ENCODE data around the gene FRMD4A. TPM values are rescaled to one million over a fixed set of nuclear protein-coding genes. Genes with fewer than 3 reads are reported as not detected.
A peak's percentile ranks its signal among the peaks of the same experiment; 100 is the strongest.

FRMD4A gene
- total RNA-seq, 1 donor from 2014 or later = 20.2 TPM

DNA sequence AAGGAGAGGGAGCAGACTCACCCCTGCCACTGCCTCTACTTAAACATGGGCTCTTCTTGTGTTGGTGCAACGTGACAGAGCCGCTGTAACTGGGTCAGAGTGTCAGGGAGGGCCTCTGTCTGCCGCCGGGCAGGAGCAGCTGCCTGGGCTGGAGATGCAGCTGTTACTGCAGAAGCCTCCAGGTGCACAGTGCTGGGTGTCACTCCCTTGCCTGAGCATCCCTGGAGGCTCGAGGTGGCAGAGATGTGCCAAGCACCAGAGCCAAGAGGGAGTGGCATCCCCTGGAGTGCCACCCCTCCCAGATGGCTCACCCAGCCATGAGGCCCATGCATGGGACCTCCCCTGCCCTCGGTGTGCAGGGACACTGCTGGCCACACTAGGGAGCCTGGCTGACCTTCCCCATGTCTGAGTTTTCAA, 598.3 kb downstream of the FRMD4A start:
- Histone ChIP-seq H3K27me3 (no peaks in the 10 kb centered on the region), H3F3A (ENCODE audit: low read depth) (peaks cover 9% of the 10 kb centered on the region), H3K4me3 (no peak overlapping the region), H3K36me3 (no peaks in the 10 kb centered on the region), H3K27ac (no peak overlapping the region), H3K4me2 (no peak overlapping the region), H3K79me2 (ENCODE audit: low read depth) (no peaks in the 10 kb centered on the region), H3K9ac (no peak overlapping the region), H4K20me1 (ENCODE audit: low read depth) (no peaks in the 10 kb centered on the region), H3K4me1 (peaks cover 28% of the 10 kb centered on the region), H3K9me3 (ENCODE audit: low read depth) (no peaks in the 10 kb centered on the region), H2AFZ (replicated peaks) (no peak overlapping the region)
- Mint-ChIP-seq H3K4me1 (peaks cover 35% of the 10 kb centered on the region), H3K4me3 (no peak overlapping the region), H3K36me3 (peaks cover 31% of the 10 kb centered on the region), H3K9me3 (no peaks in the 10 kb centered on the region), H3K27ac (peak overlapping the region; percentile 47), H3K27me3 (ENCODE audit: insufficient read depth, low read depth) (peaks cover 2% of the 10 kb centered on the region)
- DNase-seq (ENCODE audit: low spot score) = no peak
- TF ChIP-seq EZH2phosphoT487 (IDR thresholded peaks at IDR 0.05) = no peak
- TF ChIP-seq, protein P1, sequence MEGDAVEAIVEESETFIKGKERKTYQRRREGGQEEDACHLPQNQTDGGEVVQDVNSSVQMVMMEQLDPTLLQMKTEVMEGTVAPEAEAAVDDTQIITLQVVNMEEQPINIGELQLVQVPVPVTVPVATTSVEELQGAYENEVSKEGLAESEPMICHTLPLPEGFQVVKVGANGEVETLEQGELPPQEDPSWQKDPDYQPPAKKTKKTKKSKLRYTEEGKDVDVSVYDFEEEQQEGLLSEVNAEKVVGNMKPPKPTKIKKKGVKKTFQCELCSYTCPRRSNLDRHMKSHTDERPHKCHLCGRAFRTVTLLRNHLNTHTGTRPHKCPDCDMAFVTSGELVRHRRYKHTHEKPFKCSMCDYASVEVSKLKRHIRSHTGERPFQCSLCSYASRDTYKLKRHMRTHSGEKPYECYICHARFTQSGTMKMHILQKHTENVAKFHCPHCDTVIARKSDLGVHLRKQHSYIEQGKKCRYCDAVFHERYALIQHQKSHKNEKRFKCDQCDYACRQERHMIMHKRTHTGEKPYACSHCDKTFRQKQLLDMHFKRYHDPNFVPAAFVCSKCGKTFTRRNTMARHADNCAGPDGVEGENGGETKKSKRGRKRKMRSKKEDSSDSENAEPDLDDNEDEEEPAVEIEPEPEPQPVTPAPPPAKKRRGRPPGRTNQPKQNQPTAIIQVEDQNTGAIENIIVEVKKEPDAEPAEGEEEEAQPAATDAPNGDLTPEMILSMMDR (IDR thresholded peaks at IDR 0.05) = no peak
- TF ChIP-seq EZH2 (IDR thresholded peaks at IDR 0.05) = no peak

DNA sequence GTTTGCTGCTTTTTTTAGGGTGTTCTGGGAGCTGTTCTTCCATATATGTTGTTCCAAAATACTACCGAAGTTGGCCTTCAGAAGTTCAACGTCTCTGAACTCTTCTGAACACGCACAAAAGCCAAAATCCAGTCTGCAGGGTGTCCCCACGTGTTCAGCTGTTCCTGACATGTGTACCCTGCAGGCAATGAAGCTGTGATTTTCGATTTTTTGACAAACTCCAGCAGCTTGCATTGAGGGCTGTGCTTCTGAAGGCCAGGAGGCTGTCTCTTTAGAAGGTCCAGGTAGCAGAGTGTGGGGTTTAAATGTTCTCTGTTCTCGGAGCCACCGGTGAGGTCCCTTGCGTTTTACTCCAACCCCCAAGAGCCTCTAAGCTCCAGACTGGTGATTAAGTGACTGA, 598.9 kb downstream of the FRMD4A start:
- Mint-ChIP-seq H3K4me3 (no peak overlapping the region), H3K9me3 (no peaks in the 10 kb centered on the region), H3K27ac (peak overlapping the region; percentile 47), H3K27me3 (ENCODE audit: insufficient read depth, low read depth) (peaks cover 2% of the 10 kb centered on the region), H3K4me1 (peaks cover 35% of the 10 kb centered on the region), H3K36me3 (peaks cover 30% of the 10 kb centered on the region)
- H3K36me3 ChIP-seq = no peaks in the 10 kb centered on the region
- no peak overlapping the region for H3K27ac ChIP-seq
- no peak overlapping the region for H3K9ac ChIP-seq
- TF ChIP-seq EZH2phosphoT487 (IDR thresholded peaks at IDR 0.05) (no peak), EZH2 (IDR thresholded peaks at IDR 0.05) (no peak)
- TF ChIP-seq, protein P1 (IDR thresholded peaks at IDR 0.05) = no peak
- H3K27me3 ChIP-seq = no peaks in the 10 kb centered on the region
- H3K79me2 ChIP-seq (ENCODE audit: low read depth) = no peaks in the 10 kb centered on the region
- H3K4me2 ChIP-seq = no peak overlapping the region
- H3K4me1 ChIP-seq = peaks cover 28% of the 10 kb centered on the region
- no peaks in the 10 kb centered on the region for H3K9me3 ChIP-seq (ENCODE audit: low read depth)
- H3F3A ChIP-seq (ENCODE audit: low read depth) = peaks cover 9% of the 10 kb centered on the region
- H3K4me3 ChIP-seq = no peak overlapping the region
- DNase-seq (ENCODE audit: low spot score) = no peak
- no peak overlapping the region for H2AFZ ChIP-seq (replicated peaks)
- no peaks in the 10 kb centered on the region for H4K20me1 ChIP-seq (ENCODE audit: low read depth)

DNA sequence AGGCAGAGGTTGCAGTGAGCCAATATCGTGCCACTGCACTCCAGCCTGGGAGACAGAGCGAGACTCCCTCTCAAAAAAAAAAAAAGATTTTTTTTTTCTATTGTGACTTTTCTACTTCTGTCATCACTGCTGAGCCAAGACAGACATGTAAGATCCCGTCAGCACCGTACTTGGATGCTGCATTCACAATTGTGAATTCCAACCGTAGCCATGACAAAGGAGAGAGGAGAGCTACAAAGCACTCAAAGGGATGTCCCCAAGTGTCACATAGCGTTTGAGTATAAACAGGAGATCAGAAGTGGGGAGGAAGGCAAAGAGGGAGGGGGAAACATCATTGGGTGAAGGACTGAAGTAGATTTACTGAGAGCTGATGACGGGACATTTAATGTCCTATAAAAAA, 599.8 kb downstream of the FRMD4A start:
- H4K20me1 ChIP-seq (ENCODE audit: low read depth) = no peaks in the 10 kb centered on the region
- no peak overlapping the region for H3K9ac ChIP-seq
- no peaks in the 10 kb centered on the region for H3K36me3 ChIP-seq
- H3K4me3 Mint-ChIP-seq = no peak overlapping the region
- TF ChIP-seq EZH2phosphoT487 (IDR thresholded peaks at IDR 0.05) (no peak), EZH2 (IDR thresholded peaks at IDR 0.05) (no peak)
- TF ChIP-seq, protein P1 (IDR thresholded peaks at IDR 0.05) = no peak
- DNase-seq (ENCODE audit: low spot score) = peak; percentile 31
- H3K27ac ChIP-seq = no peak overlapping the region
- no peaks in the 10 kb centered on the region for H3K27me3 ChIP-seq
- peaks cover 9% of the 10 kb centered on the region for H3F3A ChIP-seq (ENCODE audit: low read depth)
- H2AFZ ChIP-seq (replicated peaks) = no peak overlapping the region
- H3K27me3 Mint-ChIP-seq (ENCODE audit: insufficient read depth, low read depth) = peaks cover 2% of the 10 kb centered on the region
- peaks cover 35% of the 10 kb centered on the region for H3K4me1 Mint-ChIP-seq
- no peaks in the 10 kb centered on the region for H3K79me2 ChIP-seq (ENCODE audit: low read depth)
- peaks cover 29% of the 10 kb centered on the region for H3K36me3 Mint-ChIP-seq
- peaks cover 28% of the 10 kb centered on the region for H3K4me1 ChIP-seq
- H3K4me3 ChIP-seq = no peak overlapping the region
- no peaks in the 10 kb centered on the region for H3K9me3 ChIP-seq (ENCODE audit: low read depth)
- H3K27ac Mint-ChIP-seq = no peak overlapping the region
- H3K9me3 Mint-ChIP-seq = no peaks in the 10 kb centered on the region
- H3K4me2 ChIP-seq = no peak overlapping the region

Measured in neural progenitor cell (in vitro differentiated cells).